Mesenchymal stem cell (in vitro differentiated cells and primary cell): ENCODE measurements around the gene SH3D19.

ENCODE experiments used
- DNase-seq: peaks from one replicate; pipeline ENCODE4 v3.0.0-alpha.2; 2013
- H2AFZ ChIP-seq: one replicate; pipeline ENCODE4 v1.6.1; 2013; ENCODE audit warnings: low read depth, mild to moderate bottlenecking, control low read depth, inconsistent platforms, low read length, moderate library complexity
- H2AK5ac ChIP-seq: 2 replicates; pipeline ENCODE4 v1.6.1; 2013; ENCODE audit warnings: low read length, moderate library complexity, mild to moderate bottlenecking, inconsistent platforms; ENCODE audit not compliant: severe bottlenecking
- H2BK120ac ChIP-seq: one replicate; pipeline ENCODE4 v1.6.1; 2013; ENCODE audit warnings: low read depth, mild to moderate bottlenecking, inconsistent platforms, low read length, moderate library complexity
- H2BK12ac ChIP-seq, 2 experiments: one replicate each; pipeline ENCODE4 v1.6.1; 2013; ENCODE audit warnings: inconsistent platforms in 2 of 2, low read length in 2 of 2, mild to moderate bottlenecking in 2 of 2, moderate library complexity in 2 of 2, control low read depth in 1 of 2
- H2BK15ac ChIP-seq: one replicate; pipeline ENCODE4 v1.6.1; 2013; ENCODE audit warnings: mild to moderate bottlenecking, low read depth, inconsistent platforms; ENCODE audit not compliant: poor library complexity, severe bottlenecking
- H2BK5ac ChIP-seq: 2 replicates; pipeline ENCODE4 v1.6.1; 2013; ENCODE audit warnings: low read depth, mild to moderate bottlenecking, low read length, control low read depth, inconsistent platforms; ENCODE audit not compliant: poor library complexity, severe bottlenecking
- H3K14ac ChIP-seq, 2 experiments: one replicate each; pipeline ENCODE4 v1.6.1; 2013; ENCODE audit warnings: inconsistent platforms in 2 of 2, low read length in 2 of 2, control low read depth in 1 of 2, mild to moderate bottlenecking in 1 of 2, moderate library complexity in 1 of 2
- H3K18ac ChIP-seq, 2 experiments: one replicate each; pipeline ENCODE4 v1.6.1; 2013; ENCODE audit warnings: inconsistent platforms in 2 of 2, low read length in 2 of 2, control low read depth in 1 of 2, low read depth in 1 of 2, mild to moderate bottlenecking in 1 of 2
- H3K23ac ChIP-seq, 2 experiments: one replicate each; pipeline ENCODE4 v1.6.1; 2013; ENCODE audit warnings: inconsistent platforms in 2 of 2, low read length in 2 of 2, mild to moderate bottlenecking in 2 of 2, moderate library complexity in 2 of 2, control low read depth in 1 of 2
- H3K27ac ChIP-seq: 2 replicates; pipeline ENCODE4 v1.5.1; 2013; ENCODE audit warnings: mild to moderate bottlenecking, moderate library complexity, low read length, control low read depth, inconsistent platforms; ENCODE audit not compliant: poor library complexity, severe bottlenecking
- H3K27me3 ChIP-seq, 2 experiments: 2 replicates each; pipeline versions ENCODE4 v1.6.1 to v1.7.0; 2013; ENCODE audit warnings: low read length in 2 of 2, mild to moderate bottlenecking in 2 of 2, moderate library complexity in 2 of 2, control low read depth in 1 of 2, inconsistent platforms in 1 of 2; ENCODE audit not compliant: control insufficient read depth in 1 of 2, insufficient read depth in 1 of 2
- H3K36me3 ChIP-seq, 2 experiments: 2 replicates each; pipeline versions ENCODE4 v1.6.1 to v1.7.0; 2013; ENCODE audit warnings: low read length in 2 of 2, control low read depth in 1 of 2, inconsistent platforms in 1 of 2, low read depth in 1 of 2, mild to moderate bottlenecking in 1 of 2; ENCODE audit not compliant: insufficient read depth in 2 of 2, control insufficient read depth in 1 of 2
- H3K4ac ChIP-seq, 2 experiments: one replicate each; pipeline ENCODE4 v1.6.1; 2013; ENCODE audit warnings: inconsistent platforms in 2 of 2, low read length in 2 of 2, mild to moderate bottlenecking in 2 of 2, moderate library complexity in 2 of 2, control low read depth in 1 of 2, low read depth in 1 of 2
- H3K4me1 ChIP-seq: 2 replicates; pipeline ENCODE4 v1.6.1; 2013; ENCODE audit warnings: low read depth, low read length, control low read depth; ENCODE audit not compliant: control insufficient read depth, insufficient read depth
- H3K4me2 ChIP-seq: 2 replicates; pipeline ENCODE4 v1.6.1; 2013; ENCODE audit warnings: low read length, mild to moderate bottlenecking, inconsistent platforms; ENCODE audit not compliant: poor library complexity, severe bottlenecking
- H3K4me3 ChIP-seq, 2 experiments: 2 replicates each; pipeline versions ENCODE4 v1.5.1 to v1.7.0; 2013; ENCODE audit warnings: low read length in 2 of 2, mild to moderate bottlenecking in 2 of 2, control low read depth in 1 of 2, low read depth in 1 of 2; ENCODE audit not compliant: insufficient read depth in 1 of 2
- H3K79me1 ChIP-seq: replicated peaks from 2 replicates; pipeline ENCODE4 v1.6.1; 2013; ENCODE audit warnings: mild to moderate bottlenecking, control low read depth, low read length, inconsistent platforms; ENCODE audit not compliant: poor library complexity, severe bottlenecking
- H3K9ac ChIP-seq: 2 replicates; pipeline ENCODE4 v1.7.0; 2013; ENCODE audit warnings: mild to moderate bottlenecking, low read length, moderate library complexity
- H3K9me3 ChIP-seq: 2 replicates; pipeline ENCODE4 v1.7.0; 2013; ENCODE audit warnings: mild to moderate bottlenecking, low read length; ENCODE audit not compliant: control insufficient read depth
- H4K8ac ChIP-seq: one replicate; pipeline ENCODE4 v1.6.1; 2013; ENCODE audit warnings: inconsistent platforms, mild to moderate bottlenecking, low read length, moderate library complexity
- H4K91ac ChIP-seq: one replicate; pipeline ENCODE4 v1.6.1; 2013; ENCODE audit warnings: mild to moderate bottlenecking, low read length, inconsistent platforms
- WGBS: methylation state at CpG from one replicate; pipeline ENCODE4 v1.1.7; 2013; ENCODE audit warnings: mixed read lengths; 5-methylcytosine and 5-hydroxymethylcytosine counted together

Gene SH3D19

DNA sequence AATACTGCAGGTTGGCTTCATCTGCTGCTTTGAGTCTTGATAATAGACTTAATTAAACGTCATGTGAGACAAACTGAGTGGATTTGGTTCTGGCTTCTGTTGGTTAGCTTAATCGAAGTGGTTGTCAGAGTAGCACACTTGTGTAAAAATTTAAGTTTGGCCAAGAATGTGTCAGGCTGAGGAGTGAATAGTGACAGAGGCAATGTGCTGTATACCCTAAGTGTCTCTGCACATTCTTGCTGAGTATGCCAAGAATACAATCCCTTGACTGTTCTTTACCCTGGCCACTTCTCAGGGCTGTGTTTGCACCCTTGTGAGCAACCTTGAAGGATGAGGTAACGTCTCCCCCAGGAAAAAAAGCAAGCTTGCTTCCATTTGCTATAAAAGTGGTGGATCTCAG, 211.1 kb downstream of the SH3D19 start:
- 97% methylated on average over 3 of the region's 3 CpGs for WGBS
- no peak overlapping the region for H2AFZ ChIP-seq
- no peak overlapping the region for H3K23ac ChIP-seq
- H3K14ac ChIP-seq = no peak overlapping the region
- no peak overlapping the region for H3K18ac ChIP-seq
- H3K36me3 ChIP-seq = peaks cover 17 to 53% of the 10 kb centered on the region in 2 experiments
- H2BK12ac ChIP-seq = no peak overlapping the region
- no peaks in the 10 kb centered on the region for H3K9me3 ChIP-seq
- H2BK120ac ChIP-seq = no peak overlapping the region
- H3K9ac ChIP-seq = peak overlapping the region; percentile 5
- no peaks in the 10 kb centered on the region for H3K27me3 ChIP-seq
- no peak for DNase-seq
- H2BK5ac ChIP-seq = no peak overlapping the region
- no peak overlapping the region for H3K4ac ChIP-seq
- H3K4me3 ChIP-seq = no peak overlapping the region
- no peak overlapping the region for H4K8ac ChIP-seq
- H3K79me1 ChIP-seq = peaks cover 3% of the 10 kb centered on the region
- H4K91ac ChIP-seq = no peak overlapping the region
- H2BK15ac ChIP-seq = no peak overlapping the region
- H3K27ac ChIP-seq = no peak overlapping the region
- H3K4me2 ChIP-seq = no peak overlapping the region
- H3K4me1 ChIP-seq = no peaks in the 10 kb centered on the region
- no peak overlapping the region for H2AK5ac ChIP-seq

DNA sequence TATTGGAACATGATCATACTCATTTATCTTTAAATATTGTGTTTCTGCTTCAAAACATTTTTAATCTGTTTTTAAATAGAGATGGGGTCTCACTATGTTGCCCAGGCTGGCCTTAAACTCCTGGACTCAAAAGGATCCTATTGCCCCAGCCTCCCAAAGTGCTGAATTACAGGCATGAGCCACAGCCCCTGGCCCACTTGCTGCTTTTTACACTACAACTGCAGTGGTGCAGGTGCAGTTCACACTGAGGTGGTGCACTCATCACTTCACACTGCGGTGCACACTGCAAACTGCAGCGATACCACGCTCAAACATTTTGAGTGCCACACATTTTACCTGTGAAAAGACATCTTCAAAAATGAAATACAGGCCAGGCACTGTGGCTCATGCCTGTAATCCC, 215.2 kb downstream of the SH3D19 start:
- Histone ChIP-seq H3K27ac (no peak overlapping the region), H4K91ac (no peak overlapping the region), H3K4me3 (no peak overlapping the region), H3K9ac (no peak overlapping the region), H3K36me3 (peaks cover 35 to 67% of the 10 kb centered on the region in 2 experiments), H4K8ac (no peak overlapping the region), H3K79me1 (peaks cover 5% of the 10 kb centered on the region), H3K18ac (no peak overlapping the region), H3K4ac (no peak overlapping the region), H2BK12ac (no peak overlapping the region), H2BK15ac (no peak overlapping the region), H2AK5ac (no peak overlapping the region), H2BK5ac (no peak overlapping the region), H3K4me1 (peaks cover 2% of the 10 kb centered on the region), H3K9me3 (no peaks in the 10 kb centered on the region), H3K14ac (no peak overlapping the region), H2BK120ac (no peak overlapping the region), H3K27me3 (no peaks in the 10 kb centered on the region), H3K23ac (no peak overlapping the region), H3K4me2 (no peak overlapping the region), H2AFZ (no peak overlapping the region)
- WGBS = 100% methylated on average over 3 of the region's 3 CpGs
- no peak for DNase-seq

- no peaks in the 10 kb centered on the region for H3K27me3 ChIP-seq
- no peak overlapping the region for H3K23ac ChIP-seq
- H2AK5ac ChIP-seq = no peak overlapping the region
- H3K9me3 ChIP-seq = no peaks in the 10 kb centered on the region
- H2BK12ac ChIP-seq = no peak overlapping the region
- 93% methylated on average over 3 of the region's 3 CpGs for WGBS
- H3K4me1 ChIP-seq = peaks cover 2% of the 10 kb centered on the region
- no peak overlapping the region for H3K14ac ChIP-seq
- DNase-seq = no peak
- no peak overlapping the region for H3K18ac ChIP-seq
- H3K4me3 ChIP-seq = no peak overlapping the region
- no peak overlapping the region for H3K9ac ChIP-seq
- no peak overlapping the region for H3K4me2 ChIP-seq
- H3K36me3 ChIP-seq = peaks cover 28 to 68% of the 10 kb centered on the region in 2 experiments
- no peak overlapping the region for H2BK15ac ChIP-seq
- no peak overlapping the region for H4K91ac ChIP-seq
- H3K79me1 ChIP-seq = peaks cover 2% of the 10 kb centered on the region
- H2AFZ ChIP-seq = no peak overlapping the region
- no peak overlapping the region for H3K4ac ChIP-seq
- no peak overlapping the region for H2BK120ac ChIP-seq
- H3K27ac ChIP-seq = no peak overlapping the region
- H4K8ac ChIP-seq = no peak overlapping the region
- no peak overlapping the region for H2BK5ac ChIP-seq
Measured at GRCh38 chr4:151107063-151107462, 218.3 kb downstream of the SH3D19 start.

DNA sequence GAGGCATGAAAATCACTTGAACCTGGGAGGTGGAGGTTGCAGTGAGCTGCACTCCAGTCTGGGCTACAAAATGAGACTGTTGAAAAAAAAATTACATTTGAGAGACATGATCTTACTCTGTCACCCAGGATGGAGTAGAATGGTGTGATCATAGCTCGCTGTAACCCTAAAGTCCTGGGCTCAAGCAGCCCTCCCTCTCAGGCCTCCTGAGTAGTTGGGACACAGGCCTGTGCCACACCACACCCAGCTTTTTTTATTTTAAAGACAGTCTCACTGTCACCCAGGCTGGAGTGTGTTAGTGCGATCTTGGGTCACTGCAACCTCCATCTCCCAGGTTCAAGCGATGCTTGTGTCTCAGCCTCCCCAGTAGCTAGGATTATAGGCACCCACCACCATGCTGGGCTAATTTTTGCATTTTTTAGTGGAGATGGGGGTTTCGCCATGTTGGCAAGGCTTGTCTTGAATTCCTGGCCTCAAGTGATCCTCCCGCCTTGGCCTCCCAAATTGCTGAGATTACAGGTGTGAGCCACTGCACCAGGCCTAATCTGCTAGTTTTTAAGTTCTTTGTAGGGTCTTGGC, 219.9 kb downstream of the SH3D19 start:
- H3K14ac ChIP-seq = no peak overlapping the region
- H2BK5ac ChIP-seq = no peak overlapping the region
- H3K9me3 ChIP-seq = no peaks in the 10 kb centered on the region
- no peak overlapping the region for H4K8ac ChIP-seq
- H3K27me3 ChIP-seq = no peaks in the 10 kb centered on the region
- no peak overlapping the region for H3K4ac ChIP-seq
- H3K4me3 ChIP-seq = no peak overlapping the region
- H3K18ac ChIP-seq = no peak overlapping the region
- no peak overlapping the region for H3K9ac ChIP-seq
- WGBS = 95% methylated on average over 5 of the region's 5 CpGs
- H2BK12ac ChIP-seq = no peak overlapping the region
- H2AK5ac ChIP-seq = no peak overlapping the region
- H3K79me1 ChIP-seq = peaks cover 2% of the 10 kb centered on the region
- H3K4me2 ChIP-seq = no peak overlapping the region
- H2AFZ ChIP-seq = no peak overlapping the region
- H3K4me1 ChIP-seq = peaks cover 2% of the 10 kb centered on the region
- no peak overlapping the region for H2BK120ac ChIP-seq
- peaks cover 28 to 77% of the 10 kb centered on the region in 2 experiments for H3K36me3 ChIP-seq
- no peak for DNase-seq
- no peak overlapping the region for H3K27ac ChIP-seq
- H2BK15ac ChIP-seq = no peak overlapping the region
- H4K91ac ChIP-seq = no peak overlapping the region
- H3K23ac ChIP-seq = no peak overlapping the region
